ENCODE data around the gene TRAF3IP1.
"Not testable (repeated sequence)": the region's sequence is repeated elsewhere in the genome, so short reads cannot be mapped to it uniquely, and the experiment has no call there.

TRAF3IP1 gene, protein sequence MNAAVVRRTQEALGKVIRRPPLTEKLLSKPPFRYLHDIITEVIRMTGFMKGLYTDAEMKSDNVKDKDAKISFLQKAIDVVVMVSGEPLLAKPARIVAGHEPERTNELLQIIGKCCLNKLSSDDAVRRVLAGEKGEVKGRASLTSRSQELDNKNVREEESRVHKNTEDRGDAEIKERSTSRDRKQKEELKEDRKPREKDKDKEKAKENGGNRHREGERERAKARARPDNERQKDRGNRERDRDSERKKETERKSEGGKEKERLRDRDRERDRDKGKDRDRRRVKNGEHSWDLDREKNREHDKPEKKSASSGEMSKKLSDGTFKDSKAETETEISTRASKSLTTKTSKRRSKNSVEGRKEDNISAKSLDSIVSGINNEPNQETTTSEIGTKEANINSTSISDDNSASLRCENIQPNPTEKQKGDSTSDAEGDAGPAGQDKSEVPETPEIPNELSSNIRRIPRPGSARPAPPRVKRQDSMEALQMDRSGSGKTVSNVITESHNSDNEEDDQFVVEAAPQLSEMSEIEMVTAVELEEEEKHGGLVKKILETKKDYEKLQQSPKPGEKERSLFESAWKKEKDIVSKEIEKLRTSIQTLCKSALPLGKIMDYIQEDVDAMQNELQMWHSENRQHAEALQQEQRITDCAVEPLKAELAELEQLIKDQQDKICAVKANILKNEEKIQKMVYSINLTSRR

DNA sequence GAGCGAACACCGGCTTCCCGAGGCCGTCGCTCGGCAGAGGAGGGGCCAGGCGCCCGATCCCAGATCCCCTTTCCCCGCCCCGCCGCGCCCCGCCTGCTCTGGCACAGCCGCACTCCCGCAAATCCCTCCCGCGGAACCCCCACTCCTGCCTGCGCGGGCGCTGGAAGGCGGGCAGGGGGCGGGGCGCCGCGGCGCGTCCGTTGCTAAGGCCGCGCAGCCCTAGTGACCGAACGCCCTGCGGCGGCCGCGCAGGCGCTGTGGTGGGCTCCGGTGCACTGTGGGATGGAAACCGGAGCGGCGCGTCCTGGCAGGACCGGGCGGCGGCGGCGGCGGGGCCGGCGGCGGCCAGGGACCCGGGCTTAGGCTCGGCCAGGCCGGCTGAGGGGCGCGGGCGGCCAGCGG, at the start of gene TRAF3IP1:
TRAF3IP1 (plus strand) TSS at position 273 of the 402 bp plus-strand sequence. CDS start 145 bp downstream, outside the sequence.
- in situ Hi-C loops (cut with HindIII; ENCODE audit: low pct_ligation_motif_present, low pct_unique_long_range_greater_than_20kb, low sequenced_read_pairs) = no loop called here
- DNase-seq = peak; percentile 96

DNA sequence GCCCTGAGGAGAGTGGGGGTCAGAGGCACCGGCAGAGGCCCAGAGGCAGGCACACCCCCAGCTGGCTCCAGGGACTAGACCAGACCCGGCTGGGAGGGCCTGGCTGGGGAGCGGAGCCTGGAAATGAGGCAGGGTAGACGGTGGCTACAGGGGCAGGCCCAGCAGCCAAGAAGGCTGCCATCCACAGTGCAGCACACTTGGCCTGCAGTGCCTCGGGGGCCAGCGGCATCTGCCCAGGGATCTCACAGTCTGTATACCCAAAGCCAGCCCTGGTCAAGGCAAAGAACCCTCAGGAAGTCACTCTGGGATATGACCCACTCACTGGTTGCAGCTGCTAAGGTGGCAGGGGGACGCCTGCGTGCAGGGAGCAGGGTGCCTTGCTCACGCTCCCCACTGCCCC, 49.7 kb upstream of the TRAF3IP1 start:
- in situ Hi-C loops (cut with HindIII; ENCODE audit: low pct_ligation_motif_present, low pct_unique_long_range_greater_than_20kb, low sequenced_read_pairs) = no loop called here
- DNase-seq = no peak

DNA sequence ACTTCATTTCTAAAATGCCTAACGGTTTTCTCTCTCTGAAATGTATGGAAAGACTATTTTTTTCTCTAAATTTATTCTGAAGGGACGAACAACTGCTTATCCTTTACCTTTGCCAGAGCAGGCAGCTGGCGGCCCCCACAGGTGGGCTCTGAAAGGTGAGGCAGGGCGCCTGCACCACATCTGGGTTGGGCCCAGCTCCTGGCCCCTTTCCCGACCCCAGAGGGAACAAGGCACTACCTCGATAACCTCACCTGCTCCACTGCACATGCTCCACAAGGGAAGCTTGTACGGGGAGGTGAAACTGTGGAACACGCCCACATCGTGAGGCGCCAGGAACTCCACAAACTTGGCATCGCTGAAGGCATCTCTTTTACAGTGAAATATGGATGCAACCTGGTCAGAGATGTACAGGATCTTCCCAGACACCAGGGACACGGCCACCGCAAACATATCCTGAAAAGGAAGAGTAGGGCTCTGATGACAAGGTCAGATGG, 49.2 kb upstream of the TRAF3IP1 start:
- in situ Hi-C loops (cut with HindIII; ENCODE audit: low pct_ligation_motif_present, low pct_unique_long_range_greater_than_20kb, low sequenced_read_pairs) = no loop called here
- no peak for DNase-seq

DNA sequence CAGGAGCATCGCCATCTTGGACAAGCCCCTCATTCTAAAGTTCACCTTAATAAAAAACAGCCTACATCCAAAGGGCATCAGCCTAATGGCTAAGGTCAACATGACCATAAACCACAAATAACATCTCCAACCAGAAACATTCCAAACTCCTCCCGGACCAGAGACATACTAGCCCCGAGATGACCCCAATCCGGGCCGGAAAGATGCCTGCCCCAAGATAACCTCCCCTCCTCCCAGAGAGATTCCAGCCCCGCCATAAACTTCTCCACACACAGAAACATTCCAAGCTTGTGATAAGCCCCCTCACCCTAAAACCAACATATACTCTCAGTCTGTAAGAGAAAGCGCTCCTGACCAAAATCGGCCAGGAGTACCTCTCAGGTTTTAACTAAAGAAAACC, 48.6 kb upstream of the TRAF3IP1 start:
- in situ Hi-C loops (cut with HindIII; ENCODE audit: low pct_ligation_motif_present, low pct_unique_long_range_greater_than_20kb, low sequenced_read_pairs); DNase-seq: not testable (repeated sequence)

DNA sequence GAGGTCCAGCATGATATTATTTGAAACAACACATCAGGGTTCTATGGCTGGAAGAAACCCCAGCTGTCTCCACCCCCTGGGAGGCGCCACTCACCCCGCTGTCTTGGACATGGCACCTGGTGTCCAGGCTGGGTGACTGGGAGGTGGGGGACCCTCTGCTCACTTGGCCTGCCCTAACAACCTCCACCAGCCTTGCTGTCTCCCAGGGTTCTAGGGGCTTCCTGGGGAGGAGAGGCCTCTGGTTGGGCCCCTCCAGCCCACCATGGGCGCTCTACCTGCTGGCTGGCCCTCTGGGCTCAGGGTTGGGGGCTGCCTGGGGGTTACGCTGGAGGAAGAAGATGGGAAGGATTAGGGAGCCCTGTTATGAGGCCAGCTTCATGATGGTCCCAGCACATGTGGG, 48.2 kb upstream of the TRAF3IP1 start:
- no peak for DNase-seq
- in situ Hi-C loops (cut with HindIII; ENCODE audit: low pct_ligation_motif_present, low pct_unique_long_range_greater_than_20kb, low sequenced_read_pairs) = no loop called here

DNA sequence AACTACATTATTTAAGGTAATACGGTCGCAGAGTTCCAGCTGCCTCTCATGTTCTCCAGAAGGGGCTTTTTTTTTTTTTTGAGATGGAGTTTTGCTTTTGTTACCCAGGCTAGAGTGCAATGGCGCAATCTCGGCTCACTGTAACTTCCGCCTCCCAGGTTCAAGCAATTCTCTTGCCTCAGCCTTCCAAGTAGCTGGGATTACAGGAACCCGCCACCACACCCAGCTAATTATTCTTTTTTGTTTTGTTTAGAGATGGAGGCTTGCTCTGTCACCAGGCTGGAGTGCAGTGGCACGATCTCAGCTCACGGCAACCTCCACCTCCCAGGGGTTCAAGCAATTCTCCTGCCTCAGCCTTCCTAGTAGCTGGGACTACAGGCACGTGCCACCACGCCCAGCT, 46.9 kb upstream of the TRAF3IP1 start:
- DNase-seq; in situ Hi-C loops (cut with HindIII; ENCODE audit: low pct_ligation_motif_present, low pct_unique_long_range_greater_than_20kb, low sequenced_read_pairs): not testable (repeated sequence)

DNA sequence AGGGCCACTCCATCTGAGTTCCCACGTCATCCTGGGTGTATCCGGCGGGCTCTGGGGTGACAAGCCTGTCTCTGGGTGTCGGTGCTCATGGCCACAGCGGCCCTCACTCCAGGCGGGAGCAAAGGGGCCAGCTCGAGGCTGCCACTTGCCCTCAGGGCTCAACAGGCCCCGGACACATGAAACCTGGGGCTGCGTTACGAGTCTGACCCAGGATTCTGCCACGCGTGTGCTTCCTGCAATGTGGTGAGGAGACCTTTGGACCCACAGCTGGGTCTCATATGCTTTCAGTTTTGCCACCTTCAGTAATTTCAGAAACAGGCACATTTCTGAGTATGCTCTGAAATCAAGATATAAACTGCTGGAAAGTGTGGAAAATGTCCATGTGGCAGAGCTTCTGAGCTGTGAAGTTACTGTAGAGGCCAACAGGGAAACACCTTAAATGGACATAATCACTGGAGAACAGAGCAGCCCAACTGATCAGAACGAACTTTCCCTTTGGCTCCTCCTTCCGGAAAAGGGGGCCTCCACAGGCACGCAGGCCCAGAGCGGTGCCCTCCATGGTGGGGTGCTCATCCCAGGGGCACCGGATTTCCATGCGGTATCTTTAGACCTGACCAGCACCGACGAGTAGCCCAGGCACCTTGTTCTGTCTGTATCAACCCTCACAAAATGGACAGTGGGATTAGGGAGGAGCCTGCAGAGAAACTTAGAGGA, 46.0 kb upstream of the TRAF3IP1 start:
- in situ Hi-C loops (cut with HindIII; ENCODE audit: low pct_ligation_motif_present, low pct_unique_long_range_greater_than_20kb, low sequenced_read_pairs) = no loop called here
- no peak for DNase-seq

DNA sequence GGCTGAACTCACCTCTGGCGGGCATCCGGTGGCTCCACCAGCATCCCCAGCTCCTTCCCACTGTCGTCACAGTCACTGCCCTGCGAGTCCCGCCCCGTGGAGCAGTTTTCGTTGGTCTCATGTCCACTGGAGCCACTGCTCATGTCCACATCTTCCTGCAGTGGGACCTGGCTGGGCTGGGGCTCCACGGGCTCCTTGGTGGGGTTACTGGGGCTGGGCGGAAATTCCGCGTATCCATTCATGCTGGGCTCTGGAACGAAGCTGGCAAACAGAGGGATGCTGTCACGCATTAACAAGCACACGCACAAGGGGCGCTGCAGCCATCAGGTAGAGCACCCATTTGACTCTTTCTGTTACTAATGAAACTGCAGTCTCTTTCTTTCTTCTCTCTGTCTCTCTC, 42.6 kb upstream of the TRAF3IP1 start:
- in situ Hi-C loops (cut with HindIII; ENCODE audit: low pct_ligation_motif_present, low pct_unique_long_range_greater_than_20kb, low sequenced_read_pairs) = no loop called here
- DNase-seq = peak; percentile 69

DNA sequence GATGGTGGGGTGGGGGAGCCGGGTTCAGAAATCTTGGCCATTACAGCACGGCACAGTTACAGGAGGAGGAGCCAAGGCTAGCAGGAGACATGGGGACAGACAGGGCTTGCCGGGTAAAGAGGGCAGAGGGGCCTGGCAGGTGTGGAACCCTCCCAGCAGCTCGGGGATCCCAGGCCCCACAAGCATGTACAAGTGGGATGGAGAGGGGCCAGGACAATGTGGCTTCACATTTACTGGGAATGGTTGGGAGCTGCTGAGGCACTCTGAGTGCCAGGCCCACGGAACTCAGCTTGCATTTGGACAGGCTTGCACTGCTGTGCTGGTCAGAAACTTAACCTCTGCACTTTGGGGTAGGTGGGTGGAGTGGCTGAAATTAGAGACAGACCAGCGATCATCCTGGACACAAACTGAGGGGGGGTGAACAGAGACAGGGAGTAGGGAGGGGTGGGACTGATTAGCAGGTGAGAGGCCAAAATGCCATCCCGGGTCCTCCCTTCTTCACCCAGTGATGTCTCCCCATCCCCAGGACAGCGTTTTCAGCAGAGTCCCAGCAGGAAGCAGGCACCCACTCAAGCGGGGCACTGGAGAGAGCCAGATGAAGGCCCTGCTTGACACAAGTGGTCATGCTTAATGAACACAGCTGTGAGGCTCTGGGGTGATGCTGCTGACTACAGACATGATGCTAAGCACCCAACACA, 41.5 kb upstream of the TRAF3IP1 start:
- no peak for DNase-seq
- in situ Hi-C loops (cut with HindIII; ENCODE audit: low pct_ligation_motif_present, low pct_unique_long_range_greater_than_20kb, low sequenced_read_pairs) = no loop called here

DNA sequence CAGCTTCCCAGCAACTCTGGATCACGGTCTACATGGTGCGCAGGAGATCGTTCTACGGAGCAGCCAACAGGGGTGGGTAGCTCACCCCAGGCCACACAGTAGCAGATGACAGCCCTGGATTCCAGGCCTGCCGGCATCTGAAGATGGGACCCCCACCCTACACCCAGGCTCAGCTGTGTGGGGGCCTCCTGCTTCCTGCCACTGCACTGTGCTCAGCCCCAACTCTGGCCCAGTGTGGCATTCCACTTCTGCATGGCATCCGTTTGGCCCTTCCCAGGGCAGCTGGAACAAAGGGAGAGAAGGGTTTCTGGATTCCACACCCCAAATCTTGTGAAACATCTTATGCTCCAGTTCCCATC, 41.0 kb upstream of the TRAF3IP1 start:
- in situ Hi-C loops (cut with HindIII; ENCODE audit: low pct_ligation_motif_present, low pct_unique_long_range_greater_than_20kb, low sequenced_read_pairs) = no loop called here

DNA sequence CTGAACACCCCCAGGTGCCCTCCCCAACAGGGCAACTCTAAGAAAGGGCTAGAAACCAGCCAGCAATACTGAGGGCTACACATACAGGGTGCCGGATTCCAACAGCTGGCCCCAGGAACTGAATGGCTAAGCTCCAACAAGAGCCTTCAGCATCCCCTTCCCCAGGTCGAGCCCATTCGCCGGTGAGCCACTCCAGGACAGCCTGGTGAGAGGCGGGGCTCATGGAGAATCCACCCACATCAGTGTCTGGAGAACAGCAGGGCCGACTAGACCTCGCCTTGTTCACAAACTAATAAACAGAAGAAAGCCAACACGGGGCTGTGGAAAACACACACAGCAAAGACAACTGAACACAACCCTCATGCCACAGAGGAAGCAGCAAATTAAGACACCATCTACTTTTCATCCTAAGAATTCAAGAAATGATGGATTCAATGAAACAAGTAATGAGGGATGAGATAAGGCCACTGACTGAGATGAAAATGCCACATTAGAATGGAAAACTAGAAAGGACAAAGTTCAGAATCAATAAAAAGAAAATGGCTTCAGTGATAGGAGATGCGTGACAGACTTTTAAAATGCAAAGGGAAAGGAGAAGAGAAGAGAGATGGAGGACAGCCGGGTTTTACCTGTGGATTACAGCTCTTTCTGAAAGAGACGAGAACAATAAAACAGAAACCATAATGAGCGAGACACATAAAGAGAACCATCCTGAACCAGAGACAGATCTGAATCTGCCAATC, 40.1 kb upstream of the TRAF3IP1 start:
- in situ Hi-C loops (cut with HindIII; ENCODE audit: low pct_ligation_motif_present, low pct_unique_long_range_greater_than_20kb, low sequenced_read_pairs) = no loop called here
- no peak for DNase-seq

More for the DNA sequence above, 41.0 kb upstream of the TRAF3IP1 start:
- no peak for DNase-seq

DNA sequence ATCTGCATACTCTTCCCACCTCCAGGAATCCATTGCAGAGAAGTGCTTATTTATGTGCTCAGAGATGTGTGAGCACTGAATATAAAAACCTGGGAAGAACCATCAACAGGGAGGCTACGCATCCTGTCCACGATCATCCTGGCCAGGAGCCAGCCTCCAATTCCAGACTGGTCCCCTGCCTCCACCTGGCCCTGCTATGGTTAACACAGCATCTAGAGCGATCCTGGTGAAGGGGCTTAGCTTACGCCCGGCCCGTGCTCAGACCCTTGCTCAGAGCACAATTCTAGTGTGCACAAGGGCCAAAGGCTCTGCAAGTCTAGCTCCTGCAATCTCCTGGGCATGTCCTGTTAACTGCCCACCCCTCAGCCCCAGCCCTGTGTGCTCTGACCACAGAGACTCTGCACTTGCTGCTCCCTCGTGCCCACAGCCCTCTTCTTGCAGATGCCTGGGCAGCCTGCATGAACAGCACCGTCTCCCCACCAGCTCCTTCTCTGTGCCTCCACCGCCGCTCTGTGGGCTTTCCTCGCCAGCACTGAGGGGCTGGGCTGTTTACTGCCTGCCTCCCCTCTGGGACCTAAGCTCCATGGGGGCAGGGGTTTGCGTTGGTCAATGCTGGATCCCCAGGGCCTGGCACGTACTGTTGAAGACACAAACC, 38.4 kb upstream of the TRAF3IP1 start:
- in situ Hi-C loops (cut with HindIII; ENCODE audit: low pct_ligation_motif_present, low pct_unique_long_range_greater_than_20kb, low sequenced_read_pairs) = no loop called here
- no peak for DNase-seq

DNA sequence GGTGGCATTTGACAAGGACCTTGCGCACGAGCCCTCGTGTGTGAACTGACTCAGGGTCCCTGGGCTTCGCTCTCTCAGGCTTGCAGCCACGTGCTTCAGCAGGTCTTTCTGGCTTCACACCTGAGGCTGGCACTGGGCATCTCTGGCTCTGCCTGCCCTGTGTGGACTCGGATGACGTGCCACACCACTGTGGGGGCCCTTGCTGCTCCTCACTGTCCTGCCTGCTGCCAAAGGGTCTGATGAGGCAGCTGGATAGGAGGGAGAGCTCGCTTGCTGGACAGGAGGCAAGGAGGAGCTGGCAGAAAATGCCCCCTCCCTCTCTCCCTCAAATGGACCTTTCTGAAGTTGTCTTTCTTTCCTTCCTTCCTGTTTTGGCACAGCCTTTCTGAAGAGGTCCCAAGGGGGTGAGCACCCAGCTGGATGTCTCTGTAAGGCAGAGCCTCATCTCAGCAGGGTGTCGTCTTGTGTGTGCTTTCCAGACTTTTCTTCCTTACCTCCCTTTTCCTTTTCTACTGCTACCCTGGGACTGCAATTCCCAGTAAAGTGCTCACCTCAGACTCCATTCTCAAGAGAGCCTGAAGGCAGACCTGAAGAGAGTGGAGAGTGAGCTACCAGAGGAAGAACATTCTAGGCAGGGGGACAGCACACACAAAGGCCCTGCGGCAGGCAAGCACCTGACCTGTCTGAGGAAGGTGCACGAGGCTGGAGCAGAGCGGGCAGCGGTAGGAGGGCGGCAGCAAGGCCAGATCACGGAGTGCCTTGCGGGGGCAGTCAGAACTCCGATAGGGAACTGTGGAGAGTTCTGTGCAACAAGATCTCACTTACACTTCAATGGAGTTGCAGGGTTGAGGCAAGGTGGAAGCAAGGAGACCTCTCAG, 37.2 kb upstream of the TRAF3IP1 start:
- DNase-seq = no peak
- in situ Hi-C loops (cut with HindIII; ENCODE audit: low pct_ligation_motif_present, low pct_unique_long_range_greater_than_20kb, low sequenced_read_pairs) = no loop called here

DNA sequence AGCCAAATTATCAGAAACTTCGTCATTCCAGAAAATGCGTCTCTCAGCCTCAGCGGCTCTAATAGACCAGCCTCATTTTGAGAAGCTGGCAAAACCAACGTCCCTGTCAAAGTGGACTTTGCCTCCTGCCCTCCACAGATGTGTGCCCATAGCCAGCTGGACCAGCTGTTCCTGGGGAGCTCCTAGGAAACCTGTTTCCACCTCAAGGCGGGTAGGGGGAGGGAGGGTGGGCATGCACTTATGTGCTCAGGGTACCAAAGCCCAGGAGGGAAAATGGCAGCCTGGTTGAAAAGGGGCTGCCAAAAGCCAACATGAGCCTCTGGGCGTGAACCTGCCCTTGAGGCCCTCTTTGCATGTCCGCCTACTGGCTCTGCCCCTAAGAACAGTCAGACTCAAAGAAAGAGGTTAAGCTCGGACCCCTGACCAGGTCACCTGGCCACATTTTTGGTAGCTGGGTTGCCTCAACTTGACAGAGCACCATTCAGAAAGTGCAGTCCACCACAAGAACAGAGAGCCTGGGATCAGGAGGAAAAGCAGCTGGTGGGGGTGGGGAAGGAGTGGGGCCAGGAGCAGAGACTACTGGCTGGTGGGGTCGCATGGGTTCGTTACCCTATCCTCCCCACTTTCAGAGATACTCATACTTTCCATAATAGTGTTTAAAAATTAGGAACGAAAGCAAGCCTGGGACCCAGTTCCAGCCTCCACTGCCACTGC, 35.4 kb upstream of the TRAF3IP1 start:
- DNase-seq = no peak
- in situ Hi-C loops (cut with HindIII; ENCODE audit: low pct_ligation_motif_present, low pct_unique_long_range_greater_than_20kb, low sequenced_read_pairs) = no loop called here

DNA sequence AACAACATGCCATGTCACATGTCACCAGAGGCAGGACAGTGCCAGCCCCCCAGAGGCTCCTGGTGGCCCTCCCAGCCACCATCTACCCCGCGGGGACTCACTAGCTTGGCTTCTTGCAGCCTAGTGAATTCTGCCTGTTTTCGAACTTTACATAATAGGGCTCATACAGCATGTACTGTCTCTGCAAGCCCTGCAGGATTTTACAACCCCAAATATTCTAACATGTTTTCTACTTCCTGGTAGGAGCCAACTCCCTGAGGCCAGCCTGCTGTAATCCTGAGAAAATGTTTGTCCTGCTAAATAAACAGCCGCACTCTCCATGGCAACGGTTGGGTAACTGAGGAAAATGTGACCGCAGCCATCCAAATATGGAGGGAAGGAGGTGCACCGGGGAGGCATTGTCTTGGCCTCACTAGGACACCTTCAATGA, 34.6 kb upstream of the TRAF3IP1 start:
- DNase-seq = no peak
- in situ Hi-C loops (cut with HindIII; ENCODE audit: low pct_ligation_motif_present, low pct_unique_long_range_greater_than_20kb, low sequenced_read_pairs) = no loop called here

DNA sequence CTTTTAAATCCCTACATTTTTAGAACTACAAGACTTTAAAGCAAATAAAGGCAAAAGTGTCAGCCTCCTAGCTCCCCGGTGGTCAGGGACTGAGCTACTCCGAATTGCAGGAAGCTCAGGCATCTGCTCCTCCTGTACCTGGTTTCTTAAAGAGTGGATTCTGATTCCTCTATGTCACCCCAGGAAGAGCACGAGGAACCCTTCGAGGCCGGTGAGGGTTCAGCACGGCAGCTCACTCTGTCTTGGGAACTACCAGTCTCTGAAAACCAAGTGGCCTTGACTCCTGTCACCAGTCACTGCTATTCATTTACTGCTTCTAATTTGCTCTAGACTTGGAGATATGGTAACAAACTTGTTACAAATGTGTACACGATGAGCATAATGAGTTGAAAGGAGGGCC, 34.2 kb upstream of the TRAF3IP1 start:
- no peak for DNase-seq
- in situ Hi-C loops (cut with HindIII; ENCODE audit: low pct_ligation_motif_present, low pct_unique_long_range_greater_than_20kb, low sequenced_read_pairs) = no loop called here

All from ACHN (cell line).